CD4-positive, alpha-beta T cell treated with Interleukin-15 for 1 hour (primary cell): ENCODE results near the gene SF3B2.
"Not testable (repeated sequence)": the region's sequence is repeated elsewhere in the genome, so short reads cannot be mapped to it uniquely, and the experiment has no call there.

Source experiments
- DNase-seq: peaks from one replicate; pipeline ENCODE4 v3.0.0-alpha.2; 2020

The SF3B2 gene

DNA sequence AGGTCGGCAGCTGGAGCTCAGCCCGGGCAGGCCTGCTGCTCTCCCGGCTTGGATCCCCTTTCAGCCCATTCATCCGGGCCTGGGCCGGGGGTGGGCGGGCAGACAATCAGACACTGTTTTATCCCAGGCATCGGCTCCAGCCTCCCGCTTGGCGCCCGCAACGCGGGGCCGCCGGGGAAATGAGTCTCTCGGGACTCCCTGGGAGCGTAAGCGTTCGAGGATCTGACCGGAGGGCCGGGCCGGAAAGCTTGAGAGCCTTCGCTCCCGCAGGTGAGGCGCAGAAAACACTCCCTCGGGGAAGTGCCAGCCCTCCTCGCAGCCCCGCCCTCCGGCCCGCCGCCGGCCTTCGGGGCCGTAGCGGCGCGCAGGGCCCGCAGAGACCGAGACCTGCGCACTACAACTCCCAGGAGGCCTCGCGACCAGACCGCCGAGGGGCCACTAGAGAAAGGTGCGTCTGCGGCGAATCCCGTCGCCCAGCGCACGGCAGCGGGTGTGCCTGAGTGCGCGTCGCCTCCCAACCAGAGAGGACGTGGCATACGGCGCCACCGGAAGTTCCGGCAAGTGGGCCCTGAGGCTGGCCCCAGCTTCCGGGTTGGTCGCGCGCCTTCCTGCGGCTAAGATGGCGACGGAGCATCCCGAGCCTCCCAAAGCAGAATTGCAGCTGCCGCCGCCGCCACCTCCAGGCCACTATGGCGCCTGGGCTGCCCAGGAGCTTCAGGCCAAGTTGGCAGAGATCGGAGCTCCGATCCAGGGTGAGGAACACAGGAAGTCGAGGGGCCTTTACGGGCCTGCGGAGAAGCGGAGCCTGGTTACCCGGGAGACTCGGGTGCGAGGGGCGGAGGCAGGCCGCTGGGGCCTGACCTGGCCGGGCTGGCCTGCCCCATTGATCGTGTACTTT lies at the start of gene SF3B2:
SF3B2 (plus strand) TSS at position 599 of the 898 bp plus-strand sequence; CDS start at position 620, 21 bp downstream.
- DNase-seq = peak; percentile 98

GRCh38 chr11:66002648-66003225 lies 49.4 kb upstream of the SF3B2 start:
- no peak for DNase-seq

DNA sequence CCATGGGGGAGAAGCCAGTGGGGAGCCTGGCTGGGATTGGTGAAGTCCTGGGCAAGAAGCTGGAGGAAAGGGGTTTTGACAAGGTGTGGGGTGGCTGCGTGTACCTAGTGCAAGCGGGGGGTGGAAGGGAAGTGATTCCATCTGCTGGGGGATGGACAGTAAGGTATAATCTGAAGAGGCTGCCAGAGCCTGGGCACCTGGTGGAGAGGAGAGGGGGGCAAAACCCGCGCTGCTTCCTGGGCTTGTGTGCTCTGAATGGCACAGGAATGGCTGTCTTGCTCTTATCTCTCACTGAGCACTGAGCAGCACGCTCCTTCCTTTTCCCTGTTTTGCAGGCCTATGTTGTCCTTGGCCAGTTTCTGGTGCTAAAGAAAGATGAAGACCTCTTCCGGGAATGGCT lies 48.9 kb upstream of the SF3B2 start:
- DNase-seq = no peak

DNA sequence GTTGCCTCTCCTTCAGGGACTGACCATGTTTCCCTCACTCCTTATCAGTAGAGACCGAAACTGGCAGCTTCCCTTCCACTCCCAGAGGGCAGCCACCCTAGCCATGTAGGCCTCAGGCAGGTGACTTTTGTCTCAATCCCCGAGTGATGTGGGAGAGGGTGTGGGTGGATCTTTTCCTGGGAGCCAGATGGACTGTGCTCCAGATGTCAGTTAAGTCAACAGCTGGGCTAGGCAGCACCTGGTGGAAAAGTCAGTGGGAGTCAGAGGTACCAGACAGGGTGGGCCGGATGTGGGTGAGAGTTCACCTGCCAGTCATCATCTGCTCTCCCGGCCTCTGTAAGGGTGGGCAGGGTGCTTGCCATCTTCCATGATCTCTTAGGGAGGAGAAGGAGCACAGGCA lies 48.0 kb upstream of the SF3B2 start:
- no peak for DNase-seq

- no peak for DNase-seq
These were observed 45.9 kb upstream of the SF3B2 start for GRCh38 chr11:66006134-66006890.

- DNase-seq = no peak
These were observed 45.3 kb upstream of the SF3B2 start for GRCh38 chr11:66006891-66007176.

- no peak for DNase-seq
These were observed 44.9 kb upstream of the SF3B2 start for GRCh38 chr11:66007201-66007634.

GRCh38 chr11:66008095-66008467 lies 44.1 kb upstream of the SF3B2 start:
- DNase-seq = no peak

DNA sequence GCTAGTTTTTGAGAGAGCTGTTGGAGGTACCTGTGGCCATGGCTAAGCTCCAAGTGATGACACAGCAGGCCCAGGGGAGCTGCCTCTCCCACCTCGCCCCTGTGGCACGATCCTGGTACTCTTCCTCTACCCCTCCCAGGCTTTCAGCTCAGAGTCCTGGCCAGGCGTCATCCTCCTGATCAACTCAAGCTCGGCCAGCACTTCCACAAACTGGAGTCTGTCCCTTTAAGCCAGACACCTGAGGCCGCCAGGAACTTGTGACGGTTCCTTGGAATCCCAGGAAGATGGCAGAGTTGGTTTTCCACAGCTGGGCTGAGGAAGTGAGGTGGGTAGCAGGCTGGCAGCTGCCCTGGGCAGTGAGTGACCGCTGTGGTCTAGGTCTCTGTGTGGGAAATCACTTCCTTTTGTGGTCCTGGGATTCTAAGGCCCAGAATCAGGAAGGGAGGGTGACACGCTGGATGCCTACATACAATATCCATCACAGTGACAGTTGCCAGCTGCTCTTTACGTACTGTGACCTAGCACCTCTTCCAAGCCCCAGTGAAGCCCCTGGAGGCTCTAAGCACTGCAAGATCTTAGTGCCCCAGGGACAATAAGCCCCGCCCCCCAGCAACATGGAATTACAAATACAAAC lies 43.6 kb upstream of the SF3B2 start:
- DNase-seq = no peak

GRCh38 chr11:66010036-66010435 lies 42.1 kb upstream of the SF3B2 start:
- not testable (repeated sequence) for DNase-seq

GRCh38 chr11:66011239-66011784 lies 40.9 kb upstream of the SF3B2 start:
- no peak for DNase-seq

GRCh38 chr11:66011785-66012303 lies 40.3 kb upstream of the SF3B2 start, which contains the start of gene CST6:
CST6 (plus strand) TSS chr11:66012008; CDS start chr11:66012045, 37 bp downstream.
- no peak for DNase-seq

DNA sequence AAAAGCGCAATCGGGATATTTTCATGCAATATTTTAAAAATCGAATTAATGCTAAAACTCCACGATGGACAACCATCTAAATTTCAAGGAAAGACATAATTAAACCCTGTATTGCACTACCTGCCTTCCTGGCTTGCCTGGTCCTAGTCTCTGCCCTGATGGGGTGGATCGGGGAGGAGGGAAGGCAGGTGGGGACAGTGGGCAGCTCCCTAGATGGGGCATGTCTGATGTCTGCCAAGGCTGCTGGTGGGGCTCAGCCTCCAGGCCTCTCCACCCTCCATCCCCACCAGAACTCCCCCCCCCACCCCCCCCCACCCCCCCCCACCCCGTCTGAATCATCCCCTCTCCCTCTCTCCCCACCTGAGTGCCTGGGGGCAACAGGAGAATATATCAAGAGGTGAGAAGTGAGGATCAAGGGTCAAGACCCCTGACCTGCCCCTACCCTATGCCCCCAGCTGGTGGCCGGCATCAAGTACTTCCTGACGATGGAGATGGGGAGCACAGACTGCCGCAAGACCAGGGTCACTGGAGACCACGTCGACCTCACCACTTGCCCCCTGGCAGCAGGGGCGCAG lies 39.7 kb upstream of the SF3B2 start:
- DNase-seq = no peak

DNA sequence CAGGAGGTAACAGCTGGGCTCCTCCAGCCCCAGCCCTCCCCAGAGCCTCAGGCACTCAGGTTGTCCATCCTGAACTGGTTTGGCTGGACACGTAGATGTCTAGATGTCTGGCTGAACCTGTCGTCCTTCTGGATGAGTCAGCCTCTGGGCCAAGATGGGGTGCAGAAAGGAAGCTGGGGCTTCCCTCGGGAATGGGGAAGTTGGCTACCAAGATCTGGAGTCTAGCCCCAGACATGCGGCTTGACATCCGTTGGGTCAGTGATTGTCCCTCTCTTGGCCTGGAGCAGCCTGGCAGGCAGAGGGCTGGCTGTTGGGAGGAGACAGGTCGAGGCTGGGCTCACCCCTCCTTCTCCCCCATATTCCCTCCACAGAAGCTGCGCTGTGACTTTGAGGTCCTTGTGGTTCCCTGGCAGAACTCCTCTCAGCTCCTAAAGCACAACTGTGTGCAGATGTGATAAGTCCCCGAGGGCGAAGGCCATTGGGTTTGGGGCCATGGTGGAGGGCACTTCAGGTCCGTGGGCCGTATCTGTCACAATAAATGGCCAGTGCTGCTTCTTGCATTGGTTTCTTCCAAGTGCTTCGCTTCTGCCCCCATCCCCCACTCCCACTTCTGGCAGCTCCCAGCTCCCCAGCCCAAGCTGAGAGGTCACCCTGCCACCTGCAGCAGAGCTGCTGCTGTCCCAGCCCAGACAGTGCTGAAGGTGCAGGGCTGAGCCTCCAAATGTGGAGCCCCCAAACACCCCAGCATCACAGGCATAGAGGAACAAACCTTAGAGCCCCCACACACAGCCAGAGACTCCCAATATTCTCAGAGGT lies 39.0 kb upstream of the SF3B2 start:
- DNase-seq = peak; percentile 65

DNA sequence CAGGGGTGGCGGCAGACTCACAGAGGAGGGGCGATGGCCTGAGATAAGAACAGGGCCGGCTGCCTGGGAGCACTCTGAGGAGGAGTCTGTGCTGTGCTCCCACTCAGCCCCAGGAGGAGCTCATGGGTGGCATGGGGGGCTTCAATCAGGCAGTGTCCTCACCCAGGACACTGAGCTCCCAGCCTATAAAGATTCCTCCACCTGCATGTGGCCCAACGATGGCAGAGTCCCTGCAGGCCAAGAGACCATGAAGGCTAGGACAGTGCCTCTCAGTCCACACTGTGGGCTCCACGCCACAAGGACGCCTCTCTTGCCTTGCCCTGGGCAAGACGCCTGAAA lies 38.4 kb upstream of the SF3B2 start:
- no peak for DNase-seq

GRCh38 chr11:66014804-66015453 lies 37.2 kb upstream of the SF3B2 start:
- DNase-seq = no peak

DNA sequence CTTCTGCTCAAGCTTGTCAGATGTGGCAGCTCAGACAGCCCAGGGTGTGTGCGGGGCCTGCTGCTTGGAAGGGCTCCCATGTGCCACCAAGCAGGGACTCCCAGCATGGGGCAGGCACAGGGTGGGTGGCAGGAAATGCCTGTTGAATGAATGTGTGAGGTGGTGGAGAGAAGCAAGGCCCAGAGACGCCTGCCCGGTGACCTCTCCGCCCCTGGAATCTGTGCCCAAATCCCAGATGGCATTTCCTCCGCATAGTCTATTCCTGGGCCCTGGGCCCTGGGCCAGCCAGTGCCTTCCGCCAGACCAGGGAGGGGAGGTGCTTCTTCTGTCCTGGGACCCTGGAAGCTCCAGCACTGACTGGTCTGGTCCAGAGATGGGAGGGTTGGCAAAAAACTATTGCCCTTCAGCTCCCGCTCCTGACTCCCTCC lies 36.7 kb upstream of the SF3B2 start:
- DNase-seq = no peak

DNA sequence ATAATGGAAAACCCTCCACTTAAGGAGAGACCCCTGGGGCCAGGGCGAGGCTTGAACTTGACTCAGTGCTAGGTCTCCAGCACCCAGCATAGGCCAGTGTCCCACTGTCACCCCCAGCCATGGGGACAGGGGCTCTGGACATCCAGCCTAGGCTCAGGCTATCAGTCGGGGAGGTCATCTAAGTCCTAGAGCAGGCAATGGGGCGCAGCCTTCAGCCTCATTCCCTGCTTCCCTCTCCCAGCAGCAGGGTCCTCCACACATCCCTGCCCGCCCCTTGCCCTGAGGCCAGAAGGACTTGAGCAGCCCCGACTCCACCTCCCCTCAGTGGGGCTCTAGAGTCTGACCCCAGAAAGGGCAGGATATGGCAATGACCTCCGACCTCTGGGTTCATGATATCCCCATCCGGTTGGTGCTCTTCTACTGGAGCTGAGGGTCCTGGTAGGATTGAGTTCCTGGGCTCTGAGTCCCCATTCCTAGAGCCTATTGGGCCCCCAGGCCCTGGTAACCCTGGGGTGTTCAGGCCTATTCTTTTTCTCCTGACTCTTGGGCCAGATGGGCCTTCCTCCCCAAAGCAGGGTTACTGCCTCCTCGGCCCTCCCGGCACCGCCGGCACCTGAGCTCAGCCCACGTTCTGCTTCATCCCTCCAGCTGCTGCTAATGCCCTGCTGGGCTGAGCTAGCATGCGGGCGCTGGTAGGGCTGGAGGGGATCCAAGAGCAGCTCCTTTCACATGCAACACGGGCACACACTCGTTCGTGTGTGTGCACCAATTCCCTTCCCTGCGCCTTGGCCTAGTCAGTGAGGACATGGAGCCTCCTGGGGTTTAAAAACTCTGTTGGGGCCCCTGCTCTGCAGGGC lies 36.0 kb upstream of the SF3B2 start:
- DNase-seq = no peak

DNA sequence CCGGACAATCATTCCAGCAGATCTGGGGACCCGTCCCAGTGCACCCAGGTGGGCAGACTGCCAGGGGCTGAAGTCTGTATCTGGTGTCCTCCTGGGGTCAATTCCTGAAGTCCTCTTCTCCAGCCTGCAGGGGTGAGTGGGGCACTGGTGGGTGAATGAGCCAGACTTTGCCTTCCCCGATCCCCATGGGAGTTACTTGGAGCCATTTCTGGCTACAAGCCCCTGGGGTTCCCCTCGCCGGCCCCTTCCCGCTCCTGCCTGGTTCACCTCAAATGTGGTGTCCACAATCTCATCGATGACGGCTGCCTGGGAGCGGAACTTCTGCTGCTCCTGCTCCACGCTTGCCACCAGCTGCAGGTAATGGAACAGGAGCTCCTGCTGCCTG lies 35.4 kb upstream of the SF3B2 start:
- no peak for DNase-seq

DNA sequence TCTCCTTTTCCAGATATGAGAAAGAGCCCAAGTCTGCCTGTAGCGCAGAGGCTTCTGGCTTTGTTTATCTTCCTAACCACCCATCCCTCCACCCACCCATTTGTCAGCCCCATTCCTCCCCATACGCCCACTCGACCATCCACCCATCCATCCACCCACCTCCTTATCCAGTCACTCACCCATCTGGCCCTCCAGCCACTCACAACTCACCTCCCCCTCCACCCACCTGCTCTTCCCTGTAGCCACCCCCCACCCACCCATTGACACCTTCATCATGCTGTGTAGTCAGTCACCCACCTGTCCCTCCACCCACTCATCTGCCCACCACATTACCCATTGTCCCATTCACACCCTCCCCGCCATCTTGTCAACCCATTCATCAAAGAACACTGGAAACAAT lies 34.8 kb upstream of the SF3B2 start:
- DNase-seq = no peak
